SK-N-SH treated with all-trans-retinoic acid at 6 μM for 48 hours (cell line): ENCODE data around the gene SWSAP1.
"Not testable (repeated sequence)": the region's sequence is repeated elsewhere in the genome, so short reads cannot be mapped to it uniquely, and the experiment has no call there.

ENCODE experiments used
- ATAC-seq: fragments of 200-7000 bp; cut with Tn5 transposase; 3 replicates; pipeline ENCODE4 v1.9.1; 2020; ENCODE audit warnings: mild to moderate bottlenecking, moderate library complexity
- ARNTL ChIP-seq: fragments of 450-650 bp; formaldehyde crosslinking; IDR thresholded peaks from 2 replicates; pipeline ENCODE4 v1.5.0; 2020; ENCODE audit warnings: low read depth, mild to moderate bottlenecking, moderate library complexity, borderline replicate concordance
- BACH2 ChIP-seq: fragments of 250-450 bp; sonication (Bioruptor Pico); IDR thresholded peaks from 2 replicates; pipeline ENCODE4 v1.9.0; 2021; ENCODE audit warnings: mild to moderate bottlenecking, borderline replicate concordance
- CSDC2 ChIP-seq: fragments of 250-450 bp; sonication (Bioruptor Pico); IDR thresholded peaks from 2 replicates; pipeline ENCODE4 v1.5.0; 2020; ENCODE audit warnings: mild to moderate bottlenecking, moderate library complexity
- ISL1 ChIP-seq: fragments of 250-450 bp; sonication (Bioruptor Pico); IDR thresholded peaks from 2 replicates; pipeline ENCODE4 v2.1.2; 2022; ENCODE audit warnings: mild to moderate bottlenecking, moderate library complexity
- OSR1 ChIP-seq: fragments of 250-450 bp; sonication (Bioruptor Pico); IDR thresholded peaks from 2 replicates; pipeline ENCODE4 v1.8.0; 2022; ENCODE audit warnings: moderate library complexity, mild to moderate bottlenecking, inconsistent platforms
- RARB ChIP-seq: fragments of 250-450 bp; sonication (Bioruptor Pico); IDR thresholded peaks from 2 replicates; pipeline ENCODE4 v1.8.0; 2021; ENCODE audit warnings: mild to moderate bottlenecking, moderate library complexity
- TCF4 ChIP-seq: fragments of 250-450 bp; sonication (Bioruptor Pico); IDR thresholded peaks from 2 replicates; pipeline ENCODE4 v1.8.0; 2021; ENCODE audit warnings: mild to moderate bottlenecking, moderate library complexity, borderline replicate concordance
- ZFP3 ChIP-seq: fragments of 250-450 bp; sonication (Bioruptor Pico); IDR thresholded peaks from 2 replicates; pipeline ENCODE4 v1.5.0; 2020; ENCODE audit warnings: mild to moderate bottlenecking, moderate library complexity
- ZFP30 ChIP-seq: fragments of 450-650 bp; formaldehyde crosslinking; IDR thresholded peaks from 2 replicates; pipeline ENCODE4 v1.5.0; 2022; ENCODE audit warnings: mild to moderate bottlenecking, moderate library complexity
- ZNF565 ChIP-seq: fragments of 450-650 bp; formaldehyde crosslinking; conservative IDR thresholded peaks from 2 replicates; pipeline ENCODE4 v1.5.0; 2020; ENCODE audit warnings: low read depth, mild to moderate bottlenecking, moderate library complexity
- ZNF8 ChIP-seq: fragments of 450-650 bp; formaldehyde crosslinking; IDR thresholded peaks from 2 replicates; pipeline ENCODE4 v1.5.0; 2020; ENCODE audit warnings: mild to moderate bottlenecking, moderate library complexity
- TF ChIP-seq, protein P1 (sequence below): fragments of 250-450 bp; sonication (Bioruptor Pico); IDR thresholded peaks from 2 replicates; pipeline ENCODE4 v1.5.0; 2020; ENCODE audit warnings: mild to moderate bottlenecking, moderate library complexity
- TF ChIP-seq, protein P2 (sequence below): fragments of 250-450 bp; sonication (Bioruptor Pico); IDR thresholded peaks from 2 replicates; pipeline ENCODE4 v1.8.0; 2021; ENCODE audit warnings: low read depth, mild to moderate bottlenecking, moderate library complexity, borderline replicate concordance
- TF ChIP-seq, protein P3 (sequence below): fragments of 250-450 bp; sonication (Bioruptor Pico); IDR thresholded peaks from 2 replicates; pipeline ENCODE4 v1.5.1; 2021; ENCODE audit warnings: mild to moderate bottlenecking, moderate library complexity
- TF ChIP-seq, protein P4 (sequence below): fragments of 250-450 bp; sonication (Bioruptor Pico); IDR thresholded peaks from 2 replicates; pipeline ENCODE4 v1.8.0; 2020; ENCODE audit warnings: mild to moderate bottlenecking, moderate library complexity, borderline replicate concordance

SWSAP1 gene

DNA sequence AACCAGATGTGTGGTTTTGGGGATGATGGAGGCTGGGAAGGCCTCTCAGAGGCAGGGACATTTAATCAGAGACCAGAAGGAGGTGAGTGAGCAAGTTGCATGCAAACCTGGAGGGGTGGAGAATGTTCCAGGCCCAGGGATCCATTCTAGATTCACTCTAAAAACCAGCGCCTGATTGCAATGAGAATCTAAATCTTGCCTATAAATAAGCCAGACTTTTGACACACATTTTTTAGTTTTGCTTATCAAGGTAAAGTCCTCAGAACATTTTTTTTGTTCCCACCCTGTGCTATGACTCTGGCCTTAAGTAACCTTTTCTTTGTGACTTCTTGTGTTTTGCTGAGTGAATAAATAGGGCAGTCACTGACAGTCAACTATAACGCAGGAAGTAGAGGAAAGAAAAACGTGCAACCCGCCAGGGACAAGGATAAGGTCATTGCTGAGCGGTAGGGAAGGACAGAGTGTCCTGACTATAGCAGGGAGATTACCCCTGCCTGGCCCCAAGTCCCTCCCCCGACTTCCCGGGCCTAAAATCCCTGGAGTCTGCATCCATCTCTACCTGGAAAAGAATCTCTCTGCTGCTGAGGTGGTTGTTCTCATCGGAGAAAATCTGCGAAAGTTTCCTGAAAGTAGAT is 30.2 kb downstream of the SWSAP1 start:
- ATAC-seq = no peak
- TF ChIP-seq CSDC2 (CRISPR knock-in tag) (no peak), ZNF8 (CRISPR knock-in tag) (no peak)

DNA sequence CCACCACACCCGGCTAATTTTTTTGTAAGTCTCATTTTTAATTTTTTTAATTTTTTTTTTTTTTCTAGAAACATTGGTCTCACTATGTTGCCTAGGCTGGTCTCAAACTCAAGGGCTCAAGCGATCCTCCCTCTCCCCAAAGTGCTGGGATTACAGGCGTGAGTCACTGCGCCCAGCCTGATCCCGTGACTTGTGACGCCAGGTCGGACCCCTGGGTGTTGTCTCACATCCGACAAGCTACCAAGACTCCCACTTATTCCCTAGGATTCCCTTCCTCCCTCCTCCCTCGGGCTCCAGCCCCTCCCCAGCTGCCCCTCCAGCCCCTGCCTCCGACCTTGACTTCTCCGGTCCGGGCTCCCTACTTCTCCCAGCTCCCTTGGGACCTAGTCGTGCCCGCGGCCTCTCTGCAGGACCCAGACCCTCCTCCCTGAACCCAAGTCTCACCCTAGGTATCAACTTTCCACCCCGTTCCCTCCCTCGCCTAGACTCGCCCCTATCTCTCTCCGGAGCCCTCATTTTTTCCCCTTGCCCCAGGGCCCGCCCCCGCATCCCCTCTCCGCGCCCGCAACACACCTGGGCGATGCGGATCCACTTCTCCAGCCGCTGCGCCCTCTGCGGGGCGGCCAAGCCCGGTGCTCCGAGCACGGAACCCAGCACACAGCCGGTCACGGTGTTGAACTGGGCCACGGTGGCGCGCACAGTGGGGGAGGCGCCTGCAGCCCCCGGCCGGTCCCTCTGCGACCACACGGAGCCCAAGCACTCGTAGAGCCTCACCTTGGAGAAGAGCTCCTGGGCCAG is 31.6 kb downstream of the SWSAP1 start:
- TF ChIP-seq, protein P1, sequence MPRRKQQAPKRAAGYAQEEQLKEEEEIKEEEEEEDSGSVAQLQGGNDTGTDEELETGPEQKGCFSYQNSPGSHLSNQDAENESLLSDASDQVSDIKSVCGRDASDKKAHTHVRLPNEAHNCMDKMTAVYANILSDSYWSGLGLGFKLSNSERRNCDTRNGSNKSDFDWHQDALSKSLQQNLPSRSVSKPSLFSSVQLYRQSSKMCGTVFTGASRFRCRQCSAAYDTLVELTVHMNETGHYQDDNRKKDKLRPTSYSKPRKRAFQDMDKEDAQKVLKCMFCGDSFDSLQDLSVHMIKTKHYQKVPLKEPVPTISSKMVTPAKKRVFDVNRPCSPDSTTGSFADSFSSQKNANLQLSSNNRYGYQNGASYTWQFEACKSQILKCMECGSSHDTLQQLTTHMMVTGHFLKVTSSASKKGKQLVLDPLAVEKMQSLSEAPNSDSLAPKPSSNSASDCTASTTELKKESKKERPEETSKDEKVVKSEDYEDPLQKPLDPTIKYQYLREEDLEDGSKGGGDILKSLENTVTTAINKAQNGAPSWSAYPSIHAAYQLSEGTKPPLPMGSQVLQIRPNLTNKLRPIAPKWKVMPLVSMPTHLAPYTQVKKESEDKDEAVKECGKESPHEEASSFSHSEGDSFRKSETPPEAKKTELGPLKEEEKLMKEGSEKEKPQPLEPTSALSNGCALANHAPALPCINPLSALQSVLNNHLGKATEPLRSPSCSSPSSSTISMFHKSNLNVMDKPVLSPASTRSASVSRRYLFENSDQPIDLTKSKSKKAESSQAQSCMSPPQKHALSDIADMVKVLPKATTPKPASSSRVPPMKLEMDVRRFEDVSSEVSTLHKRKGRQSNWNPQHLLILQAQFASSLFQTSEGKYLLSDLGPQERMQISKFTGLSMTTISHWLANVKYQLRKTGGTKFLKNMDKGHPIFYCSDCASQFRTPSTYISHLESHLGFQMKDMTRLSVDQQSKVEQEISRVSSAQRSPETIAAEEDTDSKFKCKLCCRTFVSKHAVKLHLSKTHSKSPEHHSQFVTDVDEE = no peak
- TF ChIP-seq, protein P2, sequence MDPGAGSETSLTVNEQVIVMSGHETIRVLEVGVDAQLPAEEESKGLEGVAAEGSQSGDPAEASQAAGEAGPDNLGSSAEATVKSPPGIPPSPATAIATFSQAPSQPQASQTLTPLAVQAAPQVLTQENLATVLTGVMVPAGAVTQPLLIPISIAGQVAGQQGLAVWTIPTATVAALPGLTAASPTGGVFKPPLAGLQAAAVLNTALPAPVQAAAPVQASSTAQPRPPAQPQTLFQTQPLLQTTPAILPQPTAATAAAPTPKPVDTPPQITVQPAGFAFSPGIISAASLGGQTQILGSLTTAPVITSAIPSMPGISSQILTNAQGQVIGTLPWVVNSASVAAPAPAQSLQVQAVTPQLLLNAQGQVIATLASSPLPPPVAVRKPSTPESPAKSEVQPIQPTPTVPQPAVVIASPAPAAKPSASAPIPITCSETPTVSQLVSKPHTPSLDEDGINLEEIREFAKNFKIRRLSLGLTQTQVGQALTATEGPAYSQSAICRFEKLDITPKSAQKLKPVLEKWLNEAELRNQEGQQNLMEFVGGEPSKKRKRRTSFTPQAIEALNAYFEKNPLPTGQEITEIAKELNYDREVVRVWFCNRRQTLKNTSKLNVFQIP (CRISPR knock-in tag) = no peak
- TF ChIP-seq ZFP3 (CRISPR knock-in tag) (no peak), BACH2 (CRISPR knock-in tag) (no peak), ZFP30 (no peak), OSR1 (CRISPR knock-in tag) (no peak), RARB (no peak)
- TF ChIP-seq, protein P3, sequence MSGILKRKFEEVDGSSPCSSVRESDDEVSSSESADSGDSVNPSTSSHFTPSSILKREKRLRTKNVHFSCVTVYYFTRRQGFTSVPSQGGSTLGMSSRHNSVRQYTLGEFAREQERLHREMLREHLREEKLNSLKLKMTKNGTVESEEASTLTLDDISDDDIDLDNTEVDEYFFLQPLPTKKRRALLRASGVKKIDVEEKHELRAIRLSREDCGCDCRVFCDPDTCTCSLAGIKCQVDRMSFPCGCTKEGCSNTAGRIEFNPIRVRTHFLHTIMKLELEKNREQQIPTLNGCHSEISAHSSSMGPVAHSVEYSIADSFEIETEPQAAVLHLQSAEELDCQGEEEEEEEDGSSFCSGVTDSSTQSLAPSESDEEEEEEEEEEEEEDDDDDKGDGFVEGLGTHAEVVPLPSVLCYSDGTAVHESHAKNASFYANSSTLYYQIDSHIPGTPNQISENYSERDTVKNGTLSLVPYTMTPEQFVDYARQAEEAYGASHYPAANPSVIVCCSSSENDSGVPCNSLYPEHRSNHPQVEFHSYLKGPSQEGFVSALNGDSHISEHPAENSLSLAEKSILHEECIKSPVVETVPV = no peak
- ATAC-seq = no peak

DNA sequence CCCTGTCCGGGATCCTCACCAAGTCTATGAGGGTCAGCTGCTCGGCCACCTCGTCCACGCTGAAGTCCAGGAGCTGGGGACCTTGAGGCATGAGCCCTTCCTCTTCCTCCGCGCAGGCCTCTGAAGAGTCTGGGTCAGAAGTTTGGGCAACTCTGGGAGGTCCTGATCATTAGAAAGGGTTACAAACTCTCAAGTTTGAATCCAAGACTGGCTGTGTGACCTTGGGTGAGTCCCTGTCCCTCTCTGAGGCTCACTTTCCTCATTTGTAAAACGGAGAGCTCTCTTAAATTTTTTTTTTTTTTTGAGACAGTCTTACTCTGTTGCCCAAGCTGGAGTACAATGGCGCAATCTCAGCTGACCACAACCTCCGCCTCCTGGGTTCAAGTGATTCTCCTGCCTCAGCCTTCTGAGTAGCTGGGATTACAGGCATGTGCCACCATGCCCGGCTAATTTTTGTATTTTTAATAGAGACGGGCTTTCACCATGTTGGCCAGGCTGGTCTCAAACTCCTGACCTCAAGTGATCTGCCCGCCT is 32.3 kb downstream of the SWSAP1 start:
- not testable (repeated sequence) for ATAC-seq

DNA sequence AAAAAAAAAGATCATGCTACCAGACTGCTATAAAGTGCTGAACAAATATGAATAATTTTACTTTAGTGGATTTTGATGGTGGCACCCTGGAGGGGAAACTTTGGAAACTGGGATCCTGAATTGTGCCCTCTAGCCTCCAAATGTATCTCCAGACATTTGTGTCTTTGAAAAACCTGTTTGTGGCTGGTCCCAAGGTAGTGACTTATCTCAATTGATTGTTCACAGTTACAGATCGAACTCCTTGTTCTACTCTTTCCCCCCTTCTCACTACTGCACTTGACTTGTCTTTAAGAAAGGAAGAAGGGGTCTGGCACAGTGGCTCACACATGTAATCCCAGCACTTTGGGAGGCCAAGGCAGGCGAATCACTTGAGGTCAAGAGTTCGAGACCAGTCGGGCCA is 34.1 kb downstream of the SWSAP1 start:
- no peak for ATAC-seq

More for the DNA sequence above, 34.1 kb downstream of the SWSAP1 start:
- TF ChIP-seq TCF4 (no peak), BACH2 (CRISPR knock-in tag) (no peak), ZFP30 (no peak), ISL1 (CRISPR knock-in tag) (no peak), ARNTL (CRISPR knock-in tag) (no peak), CSDC2 (CRISPR knock-in tag) (no peak), ZNF565 (CRISPR knock-in tag) (no peak), OSR1 (CRISPR knock-in tag) (no peak)
- TF ChIP-seq, protein P4, sequence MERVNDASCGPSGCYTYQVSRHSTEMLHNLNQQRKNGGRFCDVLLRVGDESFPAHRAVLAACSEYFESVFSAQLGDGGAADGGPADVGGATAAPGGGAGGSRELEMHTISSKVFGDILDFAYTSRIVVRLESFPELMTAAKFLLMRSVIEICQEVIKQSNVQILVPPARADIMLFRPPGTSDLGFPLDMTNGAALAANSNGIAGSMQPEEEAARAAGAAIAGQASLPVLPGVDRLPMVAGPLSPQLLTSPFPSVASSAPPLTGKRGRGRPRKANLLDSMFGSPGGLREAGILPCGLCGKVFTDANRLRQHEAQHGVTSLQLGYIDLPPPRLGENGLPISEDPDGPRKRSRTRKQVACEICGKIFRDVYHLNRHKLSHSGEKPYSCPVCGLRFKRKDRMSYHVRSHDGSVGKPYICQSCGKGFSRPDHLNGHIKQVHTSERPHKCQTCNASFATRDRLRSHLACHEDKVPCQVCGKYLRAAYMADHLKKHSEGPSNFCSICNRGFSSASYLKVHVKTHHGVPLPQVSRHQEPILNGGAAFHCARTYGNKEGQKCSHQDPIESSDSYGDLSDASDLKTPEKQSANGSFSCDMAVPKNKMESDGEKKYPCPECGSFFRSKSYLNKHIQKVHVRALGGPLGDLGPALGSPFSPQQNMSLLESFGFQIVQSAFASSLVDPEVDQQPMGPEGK = no peak
- TF ChIP-seq, protein P1 = no peak
